GM10847 (cell line): ENCODE data around the gene TEKT5.

Experiments
- POLR2A ChIP-seq: IDR thresholded peaks from 2 replicates; pipeline ENCODE4 v1.6.1; 2011; ENCODE audit not compliant: insufficient read length; ENCODE audit errors: extremely low read depth

Gene TEKT5

GRCh38 chr16:10652730-10653590 lies 41.8 kb downstream of the TEKT5 start:
- TF ChIP-seq POLR2A, result no peak

GRCh38 chr16:10647721-10648296 lies 46.9 kb downstream of the TEKT5 start:
- no peak for TF ChIP-seq POLR2A

- no peak for TF ChIP-seq POLR2A
These were observed 47.4 kb downstream of the TEKT5 start for GRCh38 chr16:10647264-10647720.

- TF ChIP-seq POLR2A, result no peak
These were observed 48.0 kb downstream of the TEKT5 start for GRCh38 chr16:10646581-10647263.

GRCh38 chr16:10646228-10646580 lies 48.5 kb downstream of the TEKT5 start:
- TF ChIP-seq POLR2A, result no peak

GRCh38 chr16:10644092-10644491 lies 50.6 kb downstream of the TEKT5 start:
- no peak for TF ChIP-seq POLR2A

- no peak for TF ChIP-seq POLR2A
These were observed 51.8 kb downstream of the TEKT5 start for GRCh38 chr16:10642964-10643363.

GRCh38 chr16:10641953-10642949 lies 52.5 kb downstream of the TEKT5 start:
- TF ChIP-seq POLR2A, result no peak

- no peak for TF ChIP-seq POLR2A
These were observed 53.2 kb downstream of the TEKT5 start for GRCh38 chr16:10641555-10641952.

- no peak for TF ChIP-seq POLR2A
These were observed 53.8 kb downstream of the TEKT5 start for GRCh38 chr16:10640934-10641333.

- no peak for TF ChIP-seq POLR2A
These were observed 56.6 kb downstream of the TEKT5 start for GRCh38 chr16:10638101-10638500.

GRCh38 chr16:10637337-10638037 lies 57.2 kb downstream of the TEKT5 start:
- TF ChIP-seq POLR2A, result no peak

GRCh38 chr16:10635365-10636021 lies 59.2 kb downstream of the TEKT5 start:
- no peak for TF ChIP-seq POLR2A

GRCh38 chr16:10631886-10632285 lies 62.8 kb downstream of the TEKT5 start:
- no peak for TF ChIP-seq POLR2A
